GM10847 (cell line): ENCODE data around the gene GRID2IP.

ENCODE experiments used
- POLR2A ChIP-seq: IDR thresholded peaks from 2 replicates; pipeline ENCODE4 v1.6.1; 2011; ENCODE audit not compliant: insufficient read length; ENCODE audit errors: extremely low read depth

Gene GRID2IP

GRCh38 chr7:6532516-6532915, 18.7 kb downstream of the GRID2IP start:
- no peak for TF ChIP-seq POLR2A

- no peak for TF ChIP-seq POLR2A
These were observed 19.6 kb downstream of the GRID2IP start for GRCh38 chr7:6531492-6532279.

GRCh38 chr7:6530626-6531491, 20.4 kb downstream of the GRID2IP start:
- TF ChIP-seq POLR2A, result no peak

- no peak for TF ChIP-seq POLR2A
These were observed 21.6 kb downstream of the GRID2IP start for GRCh38 chr7:6529643-6530042.

GRCh38 chr7:6528401-6529130, 22.7 kb downstream of the GRID2IP start:
- no peak for TF ChIP-seq POLR2A

- TF ChIP-seq POLR2A, result no peak
These were observed 24.3 kb downstream of the GRID2IP start for GRCh38 chr7:6526997-6527378.

- TF ChIP-seq POLR2A, result no peak
These were observed 30.9 kb downstream of the GRID2IP start for GRCh38 chr7:6520163-6520981.

GRCh38 chr7:6516387-6516983, 34.8 kb downstream of the GRID2IP start:
- TF ChIP-seq POLR2A, result no peak

- TF ChIP-seq POLR2A, result no peak
These were observed 37.7 kb downstream of the GRID2IP start for GRCh38 chr7:6513541-6513940.

GRCh38 chr7:6512892-6513291, 38.4 kb downstream of the GRID2IP start:
- TF ChIP-seq POLR2A, result no peak

- no peak for TF ChIP-seq POLR2A
These were observed 40.7 kb downstream of the GRID2IP start for GRCh38 chr7:6510476-6511133.

GRCh38 chr7:6508950-6509349, 42.3 kb downstream of the GRID2IP start:
- TF ChIP-seq POLR2A, result no peak

GRCh38 chr7:6508539-6508938, 42.7 kb downstream of the GRID2IP start:
- no peak for TF ChIP-seq POLR2A

GRCh38 chr7:6507906-6508305, 43.4 kb downstream of the GRID2IP start:
- no peak for TF ChIP-seq POLR2A
